Heart right ventricle (tissue), 16 donors: ENCODE results near the gene ATP8B1. TPM values are rescaled to one million over a fixed set of nuclear protein-coding genes. Genes with fewer than 3 reads are reported as not detected.
A peak's percentile ranks its signal among the peaks of the same experiment; 100 is the strongest.

ENCODE experiments used
- ATAC-seq, 8 donors: fragments of 200-7000 bp; cut with Tn5 transposase; one replicate each; pipeline ENCODE4 v1.9.1; 2020; ENCODE audit warnings: mild to moderate bottlenecking in 8 of 8, moderate library complexity in 8 of 8, moderate number of reproducible peaks in 1 of 8
- DNase-seq, 2 donors: peaks; one replicate each; pipeline ENCODE4 v3.0.0-alpha.2; 2020
- H3K27ac ChIP-seq, 10 donors: fragments of 200-600 bp; sonication (generic) in 2 of 10; one replicate each; pipeline versions ENCODE4 v1.5.0 to v1.8.0; 2020 to 2022; ENCODE audit warnings: mild to moderate bottlenecking in 3 of 10
- H3K27me3 ChIP-seq, 7 donors: fragments of 200-600 bp; one replicate each; pipeline ENCODE4 v1.8.0; 2021 to 2022; ENCODE audit warnings: mild to moderate bottlenecking in 2 of 7
- H3K36me3 ChIP-seq, 9 donors: fragments of 200-600 bp; sonication (generic) in 1 of 9; one replicate each; pipeline versions ENCODE4 v1.5.0 to v1.8.0; 2020 to 2022; ENCODE audit warnings: mild to moderate bottlenecking in 2 of 9
- H3K4me1 ChIP-seq, 9 donors: fragments of 200-600 bp; sonication (generic) in 1 of 9; one replicate each; pipeline versions ENCODE4 v1.5.0 to v1.8.0; 2020 to 2022; ENCODE audit warnings: mild to moderate bottlenecking in 4 of 9
- H3K4me3 ChIP-seq, 10 donors: fragments of 200-600 bp; sonication (generic) in 2 of 10; one replicate each; pipeline versions ENCODE4 v1.5.0 to v1.8.0; 2020 to 2022; ENCODE audit warnings: mild to moderate bottlenecking in 7 of 10, moderate library complexity in 2 of 10
- H3K9me3 ChIP-seq, 11 donors: fragments of 200-600 bp in 10 of 11; sonication (generic) in 2 of 11; one replicate each; pipeline versions ENCODE4 v1.5.0 to v1.8.0; 2013 to 2022; ENCODE audit warnings: mild to moderate bottlenecking in 2 of 11, control low read depth in 1 of 11, moderate library complexity in 1 of 11
- CTCF ChIP-seq, 9 donors: fragments of 200-600 bp; sonication (generic) in 2 of 9; IDR thresholded peaks; one replicate each; pipeline versions ENCODE4 v1.5.0 to v1.8.0; 2021 to 2022; ENCODE audit warnings: antibody characterized with exemption in 9 of 9, mild to moderate bottlenecking in 5 of 9, moderate library complexity in 1 of 9
- WGBS, 2 donors: extraction: QIAGEN DNeasy Blood & Tissue Kit; methylation state at CpG; one replicate each; pipeline ENCODE4 v1.1.7; 2013; ENCODE audit warnings: inconsistent platforms in 1 of 2; 5-methylcytosine and 5-hydroxymethylcytosine counted together
- intact Hi-C, 10 donors: fragments of 100-400 bp; cut with DNase I; formaldehyde crosslinking; loops; one replicate each; pipeline versions ENCODE4 v1.11.1 to v1.14.2; 2022
- polyA plus RNA-seq, 2 donors: library from polyadenylated mRNA; stranded (reverse); fragments of 200-250 nt; gene quantifications; one replicate each; pipeline ENCODE4 v1.2.3, GENCODE V29; 2013
- total RNA-seq, 10 donors: library from RNA; stranded (reverse); fragmentation: NEBNext Ultra II Directional in 3 of 10; extraction: Animal tissue kit (Norgen Biotek cat#: 25700) in 3 of 10; gene quantifications; one replicate each; pipeline versions ENCODE4 v1.2.1 to v1.2.4, GENCODE V29; 2021 to 2023
- donor health status: Arrhythmogenic right ventricular cardiomyopathy.
- donor health status: ischemic (EF 13 %, LVEDD 7.1; RV severe dilation, severe dysfunction).
- donor health status: healthy with polysubstance abuse.
- donor health status: DM: no; HTN: yes; CAD: no.
- donor health status: DM: no; HTN: no; CAD: no.
- donor health status: ischemic (EF 25% LVEDD 6.9; RV normal size, moderate dysfunction).
- donor health status: ischemic (EF 25% LVEDD 5.7; RV mildly dilated, moderate dysfunction).
- donor health status: healthy.
- donor health status: DM: yes; HTN: yes; CAD: no.
- donor health status: Ischemic cardiomyopathy.
- donor health status: ischemic (EF 35%, LVEDD 5.7; RV mildly dilated, moderate dysfunction).
- donor health status: nonischemic (EF 11% LVEDD 7.7; RV severe dilation, severe dysfunction).
- donor health status: DM: yes; HTN: yes; CAD: no.
- donor health status: PGD.
- donor health status: ischemic (EF 29% LVEDD 5.4; RV normal size, mild dysfunction).
- donor health status: nonischemic (EF 23%, LVEDD 6.1; RV moderate dilation, normal function).

Gene ATP8B1
- total and polyA plus RNA-seq, 12 donors: 2.7 to 16.5 (median 7.2) TPM

GRCh38 chr18:57709335-57709734 lies 93.8 kb downstream of the ATP8B1 start:
- H3K27ac ChIP-seq: no peak overlapping the region
- intact Hi-C loops: no loop called here
- no peak for ATAC-seq
- no peak for DNase-seq
- peaks cover 0 to 27% (median 0%) of the 10 kb centered on the region in 9 donors for H3K36me3 ChIP-seq
- no peak overlapping the region for H3K4me3 ChIP-seq
- H3K27me3 ChIP-seq: no peaks in the 10 kb centered on the region
- WGBS, 2 donors: 81 to 92% methylated on average over 1 of the region's 1 CpG
- TF ChIP-seq CTCF (IDR thresholded peaks at IDR 0.05): no peak
- H3K9me3 ChIP-seq: no peaks in the 10 kb centered on the region
- H3K4me1 ChIP-seq: peaks cover 0 to 54% (median 22%) of the 10 kb centered on the region in 9 donors

GRCh38 chr18:57708288-57708687 lies 94.8 kb downstream of the ATP8B1 start:
- H3K27ac ChIP-seq: no peak overlapping the region
- no peak for TF ChIP-seq CTCF (IDR thresholded peaks at IDR 0.05)
- H3K36me3 ChIP-seq: peaks cover 0 to 31% (median 0%) of the 10 kb centered on the region in 9 donors
- DNase-seq (no peak), ATAC-seq (no peak)
- peaks cover 0 to 54% (median 22%) of the 10 kb centered on the region in 9 donors for H3K4me1 ChIP-seq
- no peaks in the 10 kb centered on the region for H3K27me3 ChIP-seq
- intact Hi-C loops: no loop called here
- no peaks in the 10 kb centered on the region for H3K9me3 ChIP-seq
- no peak overlapping the region for H3K4me3 ChIP-seq
- WGBS, 2 donors: 93 to 96% methylated on average over 3 of the region's 3 CpGs

GRCh38 chr18:57705832-57706595 lies 97.1 kb downstream of the ATP8B1 start:
- ATAC-seq (no peak), DNase-seq (no peak)
- Histone ChIP-seq H3K27ac (no peak overlapping the region), H3K36me3 (peaks cover 0 to 54% (median 5%) of the 10 kb centered on the region in 9 donors), H3K4me3 (no peak overlapping the region), H3K4me1 (peaks cover 0 to 34% (median 6%) of the 10 kb centered on the region in 9 donors), H3K9me3 (no peaks in the 10 kb centered on the region), H3K27me3 (no peaks in the 10 kb centered on the region)
- WGBS, 2 donors: 97% methylated on average over 8 of the region's 8 CpGs
- intact Hi-C loops: no loop called here
- no peak for TF ChIP-seq CTCF (IDR thresholded peaks at IDR 0.05)

GRCh38 chr18:57705011-57705410 lies 98.1 kb downstream of the ATP8B1 start:
- Histone ChIP-seq H3K9me3 (no peaks in the 10 kb centered on the region), H3K27ac (peak overlapping the region in 1 of 10 donors; percentile 30), H3K27me3 (no peaks in the 10 kb centered on the region), H3K4me1 (peaks cover 0 to 26% (median 6%) of the 10 kb centered on the region in 9 donors), H3K36me3 (peaks cover 0 to 62% (median 6%) of the 10 kb centered on the region in 9 donors), H3K4me3 (no peak overlapping the region)
- intact Hi-C loops: no loop called here
- ATAC-seq: no peak
- DNase-seq: no peak
- no peak for TF ChIP-seq CTCF (IDR thresholded peaks at IDR 0.05)
- 91 to 100% methylated on average over 1 of the region's 1 CpG for WGBS, 2 donors
